Measurements from ENCODE around the gene CLDN22.
"Not testable (repeated sequence)": the region's sequence is repeated elsewhere in the genome, so short reads cannot be mapped to it uniquely, and the experiment has no call there.

- not testable (repeated sequence) for TF ChIP-seq ARNTL (CRISPR knock-in tag; IDR thresholded peaks at IDR 0.05; ENCODE audit: borderline replicate concordance, low read depth); ZNF70 (CRISPR knock-in tag; IDR thresholded peaks at IDR 0.05); PPARA (CRISPR knock-in tag; IDR thresholded peaks at IDR 0.05; ENCODE audit: borderline replicate concordance); POU6F1 (CRISPR knock-in tag; IDR thresholded peaks at IDR 0.05; ENCODE audit: borderline replicate concordance, low read depth); ZFP3 (CRISPR knock-in tag; IDR thresholded peaks at IDR 0.05); ZNF8 (CRISPR knock-in tag; IDR thresholded peaks at IDR 0.05); CSRNP3 (CRISPR knock-in tag; IDR thresholded peaks at IDR 0.05); TCF4 (CRISPR knock-in tag; IDR thresholded peaks at IDR 0.05; ENCODE audit: borderline replicate concordance)
These were observed 4.0 kb upstream of the CLDN22 start for GRCh38 chr4:183324056-183324455.
